Cardiac fibroblast (primary cell): Measurements from ENCODE around the gene NUDT15.
"Not testable (repeated sequence)": the region's sequence is repeated elsewhere in the genome, so short reads cannot be mapped to it uniquely, and the experiment has no call there.

Experiments
- DNase-seq, 2 donors: peaks; one replicate each; pipeline versions ENCODE4 v3.0.0 to v3.0.0-alpha.2; 2010; ENCODE audit warnings: low read depth in 2 of 2
- H3K4me3 ChIP-seq, 2 donors: replicated peaks in 1 of 2; 1 replicate in 1 of 2; 2 replicates in 1 of 2; pipeline ENCODE4 v1.5.1; 2011; ENCODE audit warnings: low read depth in 2 of 2, low read length in 2 of 2, mild to moderate bottlenecking in 2 of 2, moderate library complexity in 1 of 2
- TF ChIP-seq, protein P1 (sequence below): IDR thresholded peaks from one replicate; pipeline ENCODE4 v1.5.1; 2011; ENCODE audit warnings: low read depth, mild to moderate bottlenecking, low read length, inconsistent platforms

NUDT15 gene

DNA sequence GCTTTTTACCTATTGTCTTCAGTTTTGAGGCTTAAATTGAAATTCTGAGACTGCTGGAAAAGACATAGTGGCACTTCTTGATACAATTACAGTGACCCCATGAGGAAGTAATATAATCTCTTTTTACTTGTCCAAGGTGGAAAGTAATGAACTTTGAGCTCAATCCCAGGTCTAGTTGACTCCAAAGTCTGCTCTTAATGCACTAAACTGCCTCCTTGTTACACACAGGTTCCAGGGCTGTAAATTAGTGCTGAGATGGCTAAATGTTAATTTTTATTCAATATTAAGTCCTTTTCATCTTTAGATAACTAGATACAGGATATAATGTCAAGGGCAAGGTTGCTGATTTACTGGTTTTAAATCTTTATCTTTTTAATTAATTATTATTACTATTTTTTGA lies 2.5 kb downstream of the NUDT15 start:
- no peak for DNase-seq
- TF ChIP-seq, protein P1, sequence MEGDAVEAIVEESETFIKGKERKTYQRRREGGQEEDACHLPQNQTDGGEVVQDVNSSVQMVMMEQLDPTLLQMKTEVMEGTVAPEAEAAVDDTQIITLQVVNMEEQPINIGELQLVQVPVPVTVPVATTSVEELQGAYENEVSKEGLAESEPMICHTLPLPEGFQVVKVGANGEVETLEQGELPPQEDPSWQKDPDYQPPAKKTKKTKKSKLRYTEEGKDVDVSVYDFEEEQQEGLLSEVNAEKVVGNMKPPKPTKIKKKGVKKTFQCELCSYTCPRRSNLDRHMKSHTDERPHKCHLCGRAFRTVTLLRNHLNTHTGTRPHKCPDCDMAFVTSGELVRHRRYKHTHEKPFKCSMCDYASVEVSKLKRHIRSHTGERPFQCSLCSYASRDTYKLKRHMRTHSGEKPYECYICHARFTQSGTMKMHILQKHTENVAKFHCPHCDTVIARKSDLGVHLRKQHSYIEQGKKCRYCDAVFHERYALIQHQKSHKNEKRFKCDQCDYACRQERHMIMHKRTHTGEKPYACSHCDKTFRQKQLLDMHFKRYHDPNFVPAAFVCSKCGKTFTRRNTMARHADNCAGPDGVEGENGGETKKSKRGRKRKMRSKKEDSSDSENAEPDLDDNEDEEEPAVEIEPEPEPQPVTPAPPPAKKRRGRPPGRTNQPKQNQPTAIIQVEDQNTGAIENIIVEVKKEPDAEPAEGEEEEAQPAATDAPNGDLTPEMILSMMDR = no peak
- no peak overlapping the region for H3K4me3 ChIP-seq

DNA sequence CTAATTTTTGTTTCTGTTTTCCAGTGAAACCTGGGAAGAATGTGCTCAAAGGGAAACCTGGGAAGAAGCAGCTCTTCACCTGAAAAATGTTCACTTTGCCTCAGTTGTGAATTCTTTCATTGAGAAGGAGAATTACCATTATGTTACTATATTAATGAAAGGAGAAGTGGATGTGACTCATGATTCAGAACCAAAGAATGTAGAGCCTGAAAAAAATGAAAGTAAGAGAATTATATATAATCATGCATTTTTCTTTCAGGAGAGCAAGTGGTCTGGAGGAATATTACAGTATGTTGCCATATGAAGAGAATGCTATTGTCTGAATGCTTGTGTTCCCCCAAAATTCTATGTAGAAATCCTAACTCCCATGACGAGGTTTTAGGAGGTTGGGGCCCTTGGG lies 3.4 kb downstream of the NUDT15 start:
- DNase-seq = peak; percentile 8 to 23
- TF ChIP-seq, protein P1 = no peak
- no peak overlapping the region for H3K4me3 ChIP-seq

DNA sequence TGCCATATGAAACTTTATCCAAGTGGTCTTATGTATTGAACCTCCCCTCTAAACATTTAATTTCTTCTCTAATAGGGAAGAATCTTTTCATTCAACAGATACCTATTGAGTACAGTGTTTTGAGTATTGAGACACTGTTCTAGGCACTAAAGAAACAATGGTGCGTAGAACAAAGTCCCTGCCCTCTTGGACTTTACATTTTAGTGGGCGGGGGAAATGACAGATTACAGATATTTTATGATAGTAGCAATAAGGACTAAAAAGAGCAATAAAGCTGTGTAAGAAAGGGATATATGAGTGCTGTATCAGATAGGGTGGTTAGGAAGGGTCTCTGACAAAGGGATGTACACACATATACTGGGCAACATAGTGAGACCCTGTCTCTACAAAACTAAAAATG lies 5.4 kb downstream of the NUDT15 start:
- DNase-seq = no peak
- TF ChIP-seq, protein P1 = no peak
- no peak overlapping the region for H3K4me3 ChIP-seq

DNA sequence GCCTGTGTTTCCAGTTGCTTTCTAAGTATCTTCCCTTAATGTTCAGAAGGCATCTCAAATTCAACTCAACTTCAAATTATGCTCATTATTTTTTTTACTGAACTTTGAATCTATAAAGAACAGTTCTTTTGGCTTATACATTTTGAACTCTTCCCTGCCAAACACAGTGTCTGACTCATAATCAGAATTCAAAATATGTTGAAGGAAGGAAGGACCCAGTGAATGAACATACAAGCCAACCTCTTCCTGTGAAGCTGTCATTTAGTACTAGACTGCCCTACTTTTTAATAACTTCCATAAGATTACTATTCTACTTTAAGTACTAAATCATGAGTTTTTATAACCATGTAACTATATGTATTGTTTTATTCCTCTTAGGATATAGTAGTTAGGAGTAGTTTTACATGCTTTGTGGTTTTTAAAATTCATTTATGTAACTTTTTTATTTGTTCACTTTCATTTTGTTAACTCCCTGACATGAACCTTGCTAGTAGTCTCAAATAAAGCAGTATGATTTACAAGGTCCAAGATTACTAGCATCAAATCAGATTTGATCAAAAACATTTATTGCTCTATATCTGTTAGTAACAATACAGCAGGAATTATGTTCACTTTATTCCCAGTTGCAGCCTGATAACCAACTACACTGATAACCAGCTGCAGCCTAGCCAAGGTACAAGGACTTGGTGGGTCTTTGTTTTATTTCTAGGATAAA lies 6.4 kb downstream of the NUDT15 start:
- no peak overlapping the region for H3K4me3 ChIP-seq
- peak; percentile 71 to 73 for DNase-seq
- TF ChIP-seq, protein P1 = no peak

DNA sequence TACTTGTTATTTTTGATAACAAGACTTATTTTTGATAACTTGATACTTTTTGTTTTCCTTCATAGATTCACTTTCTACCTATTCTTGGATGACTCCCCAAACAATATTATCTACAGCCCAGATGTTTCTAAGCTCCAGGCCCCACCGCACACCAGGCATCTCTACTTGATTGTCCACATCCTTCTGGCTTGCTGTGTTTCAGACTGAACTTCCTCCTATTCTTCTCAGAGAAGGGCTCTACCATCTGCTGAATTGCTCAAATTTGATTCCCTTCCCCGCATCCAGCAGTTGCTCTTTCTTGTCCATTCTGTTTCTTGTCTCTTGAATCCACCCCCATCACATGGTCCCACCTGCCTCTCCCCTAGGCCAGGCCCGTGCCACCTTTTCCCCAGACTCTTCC lies 13.0 kb downstream of the NUDT15 start:
- DNase-seq = no peak
- no peak overlapping the region for H3K4me3 ChIP-seq
- TF ChIP-seq, protein P1 = no peak

DNA sequence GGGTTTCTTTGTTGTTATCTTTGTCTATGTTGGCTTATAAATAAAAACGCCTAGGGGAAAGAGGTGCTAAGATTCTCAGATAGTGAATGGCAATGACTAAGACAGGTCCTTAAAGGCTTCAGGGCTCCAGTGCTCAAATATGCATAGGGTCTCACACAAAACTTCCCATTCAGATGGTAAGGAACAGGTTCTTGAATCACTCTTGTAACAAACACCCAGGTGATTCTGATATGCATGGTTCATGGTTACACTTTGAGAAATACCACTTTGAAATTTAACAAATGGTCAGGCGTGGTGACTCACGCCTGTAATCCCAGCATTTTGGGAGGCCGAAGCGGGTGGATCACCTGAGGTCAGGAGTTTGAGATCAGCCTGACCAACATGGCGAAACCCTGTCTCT lies 17.1 kb downstream of the NUDT15 start:
- no peak for DNase-seq
- H3K4me3 ChIP-seq = no peak overlapping the region
- TF ChIP-seq, protein P1 = no peak

DNA sequence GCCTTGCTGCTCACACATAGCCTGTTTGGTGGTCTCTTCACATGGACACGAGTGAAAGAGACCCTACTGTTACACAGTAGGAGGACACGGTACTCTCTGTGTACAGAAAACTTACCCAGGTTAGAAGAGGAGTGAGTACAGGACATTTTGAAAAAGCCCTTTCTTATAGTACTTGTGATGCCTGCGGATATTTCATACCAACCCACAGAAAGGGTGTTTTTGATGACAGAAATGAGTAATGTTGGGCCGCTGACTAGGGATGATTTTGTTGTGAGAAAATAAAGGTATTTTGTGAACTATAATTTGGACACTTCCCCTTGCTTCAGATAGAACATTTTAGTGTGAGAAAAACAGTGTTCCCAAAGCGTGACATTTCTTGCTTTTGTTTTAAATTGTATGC lies 18.2 kb downstream of the NUDT15 start:
- TF ChIP-seq, protein P1 = no peak
- H3K4me3 ChIP-seq = no peak overlapping the region
- DNase-seq = no peak

DNA sequence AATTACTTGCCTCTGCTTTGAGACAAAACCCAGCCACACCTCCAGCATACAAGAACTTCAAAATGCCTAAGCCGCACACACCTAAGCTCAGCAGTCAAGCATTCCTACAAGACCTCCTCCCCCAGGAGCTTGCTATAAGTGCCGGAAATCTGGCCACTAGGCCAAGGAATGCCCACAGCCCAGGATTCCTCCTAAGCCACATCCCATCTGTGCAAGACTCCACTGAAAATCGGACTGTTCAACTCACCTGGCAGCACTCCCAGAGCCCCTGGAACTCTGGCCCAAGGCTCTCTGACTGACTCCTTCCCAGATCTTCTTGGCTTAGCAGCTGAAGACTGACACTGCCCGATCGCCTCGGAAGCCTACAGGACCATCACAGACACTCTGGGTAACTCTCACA lies 21.0 kb downstream of the NUDT15 start:
- not testable (repeated sequence) for DNase-seq, H3K4me3 ChIP-seq

DNA sequence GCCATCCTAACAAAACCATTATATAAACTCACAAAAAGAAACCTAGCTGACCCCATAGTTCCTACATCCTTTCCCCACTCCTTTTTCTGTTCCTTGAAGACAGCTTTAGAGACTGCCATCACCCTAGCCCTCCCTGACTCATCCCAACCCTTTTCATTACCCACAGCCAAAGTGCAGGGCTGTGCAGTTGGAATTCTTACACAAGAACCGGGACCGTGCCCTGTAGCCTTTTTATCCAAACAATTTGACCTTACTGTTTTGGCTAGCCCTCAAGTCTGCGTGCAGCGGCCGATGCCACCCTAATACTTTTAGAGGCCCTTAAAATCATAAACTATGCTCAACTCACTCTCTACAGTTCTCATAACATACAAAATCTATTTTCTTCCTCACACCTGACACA lies 22.4 kb downstream of the NUDT15 start:
- not testable (repeated sequence) for H3K4me3 ChIP-seq, DNase-seq
